ENCODE data around the gene MAPK11.

The MAPK11 gene

DNA sequence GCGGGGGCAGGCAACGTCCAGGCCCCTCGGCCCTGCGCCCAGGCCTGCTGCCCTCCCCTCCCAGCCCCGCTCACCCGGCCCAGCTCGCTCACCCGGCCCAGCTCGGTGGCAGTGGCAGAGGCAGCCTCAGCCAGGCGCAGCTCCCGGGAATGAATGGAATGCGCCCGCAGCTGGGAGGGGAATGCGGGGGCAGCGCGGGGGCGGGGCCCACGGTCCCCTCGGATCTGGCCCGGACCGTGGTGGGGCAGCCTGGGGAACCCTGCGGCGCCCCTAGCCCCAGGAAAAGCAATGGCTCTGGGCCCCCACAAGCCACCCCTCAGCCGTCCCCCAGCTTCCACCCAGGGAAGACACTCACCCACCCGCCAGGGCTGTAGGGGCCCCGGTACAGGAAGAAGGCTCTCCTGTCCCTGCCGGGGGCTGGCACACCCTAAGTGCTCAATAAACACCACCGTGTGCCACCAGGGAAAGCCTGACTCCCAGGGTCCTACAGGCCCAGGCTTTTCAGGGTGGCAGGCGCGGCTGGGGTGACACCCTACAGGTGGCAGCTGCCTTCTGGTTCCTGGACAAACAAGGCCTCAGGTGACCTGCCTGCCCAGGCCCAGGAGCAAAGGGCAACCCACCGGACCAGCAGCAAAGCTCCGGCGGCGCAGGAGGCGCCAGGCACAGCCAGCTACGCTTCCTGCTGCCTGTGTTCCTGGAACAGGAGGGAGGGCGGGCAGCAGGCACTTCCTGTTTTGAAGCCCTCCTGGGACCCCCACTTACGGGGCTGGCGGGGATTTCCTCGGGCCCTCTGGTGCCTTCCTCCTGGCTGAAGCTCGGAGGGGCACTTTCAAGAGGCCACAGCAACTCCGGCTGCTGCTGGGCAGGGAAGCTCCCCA is 23.5 kb upstream of the MAPK11 start:
- no peak for DNase-seq

DNA sequence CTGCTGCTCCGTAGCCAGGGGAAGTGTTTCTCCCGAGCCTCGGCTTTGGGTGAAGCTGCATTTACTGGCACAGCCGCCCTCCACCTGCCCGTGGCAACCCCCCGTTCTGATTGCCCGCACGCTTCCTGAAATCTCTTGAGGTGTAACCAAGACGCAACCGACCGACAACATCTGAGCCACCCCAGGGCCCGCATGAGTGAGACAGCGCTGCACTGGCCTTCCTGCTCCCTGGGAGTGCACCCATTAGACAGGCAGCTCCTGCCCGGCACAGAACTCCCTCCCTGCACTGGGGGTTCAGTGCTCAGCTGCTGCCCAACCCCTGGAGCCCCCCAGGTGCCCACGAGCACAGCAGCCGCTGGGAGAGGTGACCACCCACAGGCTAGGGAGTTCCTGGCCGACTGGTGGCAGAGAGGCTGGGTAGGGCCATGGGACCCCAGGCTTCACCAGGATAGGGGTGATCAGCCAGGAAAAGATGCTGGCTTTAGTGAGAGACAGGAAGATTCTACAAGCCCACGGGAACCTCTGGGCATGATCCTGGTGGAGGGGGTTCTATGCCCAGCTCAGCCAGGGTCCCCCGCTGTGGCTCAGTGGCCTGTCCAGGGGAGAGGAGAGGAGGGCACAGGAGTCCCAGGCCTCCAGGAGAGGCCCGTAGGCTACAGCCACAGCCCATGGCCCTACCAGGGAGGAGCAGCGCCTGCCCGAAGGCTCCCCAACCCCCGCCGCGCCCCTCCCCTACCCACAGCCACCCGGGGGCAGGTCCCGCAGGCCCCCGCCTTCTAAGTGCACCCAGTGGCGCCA is 22.7 kb upstream of the MAPK11 start:
- DNase-seq = no peak

DNA sequence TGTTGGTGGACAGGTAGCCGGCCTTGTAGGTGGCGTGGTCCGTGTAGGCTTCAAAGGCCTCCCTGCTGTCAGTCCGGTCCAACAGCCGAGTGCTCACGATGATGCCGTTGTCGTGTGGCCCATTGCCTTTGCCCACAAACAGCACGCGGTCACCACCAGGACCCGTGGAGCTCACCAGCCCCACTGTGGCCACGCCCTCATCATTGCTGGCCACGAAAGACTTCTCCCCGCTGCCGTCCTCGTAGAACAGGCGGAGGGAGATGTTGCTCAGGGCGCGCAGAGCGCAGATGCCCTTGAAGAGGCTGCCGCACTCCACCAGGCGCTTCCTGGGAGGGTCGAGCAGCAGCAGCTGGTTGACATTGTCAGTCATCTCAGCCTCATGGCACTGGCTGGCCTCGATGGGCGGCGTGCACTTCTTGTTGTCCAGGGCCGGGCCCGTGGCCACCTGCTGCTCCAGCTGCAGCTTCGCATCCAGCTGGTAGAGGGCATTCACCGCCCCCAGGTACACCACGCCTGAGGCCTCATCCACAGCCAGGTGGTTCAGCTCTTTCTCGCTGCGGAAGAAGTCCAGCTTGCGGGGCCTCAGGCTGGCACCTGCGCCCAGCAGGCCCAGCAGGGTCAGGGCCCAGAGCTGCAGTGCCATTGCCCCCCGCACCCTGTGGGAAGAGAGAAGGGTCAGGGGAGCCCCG is 19.9 kb upstream of the MAPK11 start:
- no peak for DNase-seq

DNA sequence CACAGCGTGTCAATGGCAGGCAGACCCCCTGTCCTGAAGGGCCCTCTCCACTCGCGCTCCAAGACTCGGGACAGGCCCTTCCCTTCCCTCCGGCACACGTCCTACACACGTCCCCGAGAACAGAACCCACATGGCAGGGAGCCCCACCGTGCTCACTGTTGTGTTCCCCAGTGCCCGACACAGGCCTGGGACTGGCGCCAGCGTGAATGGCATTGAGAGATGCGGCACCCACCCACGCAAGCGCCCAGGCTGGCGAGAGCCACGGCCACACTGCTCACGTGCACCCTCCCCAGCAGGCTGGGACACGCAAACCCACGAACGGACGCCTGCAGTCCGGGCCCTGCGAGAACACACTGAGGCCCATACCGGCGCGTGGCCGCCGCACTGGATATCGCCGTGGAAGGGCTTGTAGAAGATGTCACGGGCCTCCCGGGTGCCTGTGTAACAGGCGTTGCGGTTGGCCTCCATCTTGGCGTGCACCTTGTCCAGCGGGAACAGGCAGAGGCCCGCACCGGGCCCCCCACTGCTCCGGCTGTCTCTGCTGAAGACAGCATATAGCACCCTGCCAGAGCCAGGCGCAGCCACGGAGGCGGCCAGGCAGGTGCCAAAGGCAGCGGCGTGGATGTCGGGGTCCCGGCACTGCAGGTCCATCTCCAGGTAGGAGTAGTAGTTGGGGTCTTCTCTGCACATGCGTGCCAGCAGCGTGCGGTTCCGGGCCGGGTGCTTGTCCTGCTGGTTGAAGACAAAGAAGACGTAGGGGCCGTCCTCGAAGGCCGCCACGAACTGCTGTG is 19.2 kb upstream of the MAPK11 start:
- no peak for DNase-seq

DNA sequence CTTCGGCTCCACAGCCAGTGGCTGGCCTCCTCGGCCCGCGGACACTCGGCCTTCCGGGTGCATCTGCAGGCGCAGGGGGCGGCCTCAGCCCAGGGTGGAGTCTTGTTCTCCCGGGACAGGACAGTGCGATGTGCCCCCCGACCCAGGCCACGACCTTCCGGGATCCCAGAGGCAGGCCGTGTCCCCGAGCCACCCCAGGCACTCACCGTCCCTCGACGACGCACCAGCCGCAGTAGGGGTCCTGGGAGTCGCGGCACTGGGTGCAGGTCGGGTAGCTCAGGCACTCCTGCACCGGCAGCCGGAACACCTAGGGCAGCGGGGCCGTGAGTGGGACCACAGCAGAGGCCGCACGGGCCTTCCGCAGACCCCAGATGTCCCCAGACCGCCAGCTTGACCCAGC is 17.6 kb upstream of the MAPK11 start:
- DNase-seq = no peak

DNA sequence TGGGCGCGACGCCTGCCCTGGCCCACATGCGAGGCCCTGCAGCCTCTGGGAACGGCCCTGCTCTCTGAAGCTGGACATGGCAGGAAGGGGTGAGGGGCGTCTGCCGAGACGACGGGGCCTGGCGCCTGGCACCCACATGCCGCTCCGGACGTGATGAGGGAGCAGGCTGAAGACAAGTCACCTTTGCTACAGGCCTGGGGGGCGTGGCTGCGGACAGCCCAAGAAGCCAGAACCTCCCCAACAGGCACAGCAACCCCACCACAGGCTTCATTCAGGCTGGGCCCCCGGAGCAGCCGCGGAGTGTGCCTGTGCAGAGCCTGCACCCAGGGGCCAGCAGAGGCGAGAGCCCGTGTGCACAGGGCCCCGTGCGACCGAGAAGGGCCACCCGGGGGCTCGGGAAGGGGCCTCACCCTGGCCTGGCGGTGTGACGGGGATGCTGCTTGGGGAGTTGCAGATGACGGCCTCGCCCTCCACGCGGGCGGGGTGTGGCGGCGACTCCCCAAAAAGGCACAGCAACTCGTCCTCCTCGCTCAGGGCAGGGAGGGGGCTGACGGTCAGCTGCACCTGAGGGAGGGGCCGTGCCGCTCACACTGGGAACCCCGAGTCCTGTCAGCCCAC is 16.6 kb upstream of the MAPK11 start:
- DNase-seq = no peak

DNA sequence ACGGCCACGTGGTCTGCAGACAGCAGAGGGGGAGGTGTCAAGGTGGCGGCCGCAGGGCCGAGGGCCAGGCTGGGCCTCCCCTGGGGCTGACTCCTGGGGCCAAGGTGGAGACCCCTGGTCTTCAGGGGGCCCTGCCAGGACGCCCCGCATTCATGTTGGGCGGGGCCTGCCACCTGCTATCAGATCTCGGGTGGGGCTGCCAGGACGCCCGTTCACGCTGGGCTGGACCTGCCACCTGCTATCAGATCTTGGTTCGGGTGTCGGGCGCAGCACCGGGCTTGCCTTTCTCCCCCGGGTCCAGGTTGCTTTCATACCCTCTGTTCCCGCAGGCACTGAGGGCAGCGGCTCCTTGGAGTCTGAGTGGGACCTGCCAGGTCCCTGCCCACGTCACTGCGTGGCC is 16.1 kb upstream of the MAPK11 start:
- no peak for DNase-seq

DNA sequence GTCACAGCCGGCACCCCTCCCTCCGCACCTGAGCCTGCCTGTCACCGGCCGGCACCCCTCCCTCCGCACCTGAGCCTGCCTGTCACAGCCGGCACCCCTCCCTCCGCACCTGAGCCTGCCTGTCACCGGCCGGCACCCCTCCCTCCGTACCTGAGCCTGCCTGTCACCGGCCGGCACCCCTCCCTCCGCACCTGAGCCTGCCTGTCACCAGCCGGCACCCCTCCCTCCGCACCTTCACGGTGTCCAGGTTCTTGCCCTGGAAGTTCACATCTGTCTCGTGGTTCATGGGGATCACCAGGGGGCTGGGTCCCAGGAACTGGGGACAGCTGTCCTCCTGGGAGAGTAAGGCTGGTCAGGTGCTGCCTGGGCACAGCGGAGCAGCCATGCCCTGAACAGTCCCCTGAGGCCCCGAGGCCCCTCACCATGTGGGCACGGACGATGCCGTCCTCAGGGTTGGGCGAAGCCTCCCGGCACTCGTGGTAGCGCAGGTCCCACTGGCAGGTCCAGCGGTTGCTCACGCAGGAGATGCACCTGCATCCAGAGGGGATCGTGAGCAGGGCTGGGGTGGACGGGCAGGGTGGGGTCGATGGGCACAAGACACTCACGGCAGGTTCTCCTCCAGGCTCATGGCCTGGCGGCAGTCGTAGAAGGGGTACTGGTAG is 15.5 kb upstream of the MAPK11 start:
- no peak for DNase-seq

DNA sequence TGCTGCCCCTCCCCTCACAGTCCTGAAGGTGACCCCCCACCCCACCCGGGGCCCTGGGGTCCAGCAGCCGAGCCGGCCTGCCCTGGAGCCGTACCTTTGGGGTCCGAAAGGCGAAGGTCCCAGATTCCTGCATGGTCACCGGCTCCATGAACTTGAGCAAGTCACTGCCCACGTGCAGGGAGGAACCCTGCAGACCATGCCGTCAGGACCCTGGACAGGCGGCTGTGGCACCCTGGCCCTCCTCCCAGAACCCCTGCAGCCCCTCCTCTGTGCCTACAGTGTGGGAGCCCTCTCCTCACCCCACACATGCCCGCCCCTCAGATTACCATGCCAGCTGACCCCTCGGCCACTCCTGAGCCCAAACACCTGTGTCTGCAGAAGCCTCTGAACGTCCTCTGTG is 14.3 kb upstream of the MAPK11 start:
- no peak for DNase-seq

DNA sequence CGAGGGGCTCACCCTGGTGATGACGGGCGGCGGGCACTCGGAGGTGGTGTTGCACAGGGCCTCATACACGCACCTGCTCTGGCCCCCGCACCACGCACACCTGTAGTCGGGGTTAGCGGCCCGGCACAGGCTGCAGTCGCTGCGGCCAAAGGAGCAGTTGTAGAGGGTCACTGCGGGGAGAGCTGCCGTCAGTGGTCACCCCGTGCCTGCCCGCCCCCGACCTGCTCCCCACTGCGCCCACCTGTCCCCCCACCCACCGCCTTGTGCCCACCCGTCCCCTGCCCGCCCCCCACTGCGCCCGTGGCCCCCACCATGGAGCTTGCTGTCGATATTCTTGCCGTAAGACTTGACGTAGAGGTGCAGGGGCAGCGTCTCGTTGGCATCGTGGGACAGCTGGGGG is 13.6 kb upstream of the MAPK11 start:
- DNase-seq = no peak

DNA sequence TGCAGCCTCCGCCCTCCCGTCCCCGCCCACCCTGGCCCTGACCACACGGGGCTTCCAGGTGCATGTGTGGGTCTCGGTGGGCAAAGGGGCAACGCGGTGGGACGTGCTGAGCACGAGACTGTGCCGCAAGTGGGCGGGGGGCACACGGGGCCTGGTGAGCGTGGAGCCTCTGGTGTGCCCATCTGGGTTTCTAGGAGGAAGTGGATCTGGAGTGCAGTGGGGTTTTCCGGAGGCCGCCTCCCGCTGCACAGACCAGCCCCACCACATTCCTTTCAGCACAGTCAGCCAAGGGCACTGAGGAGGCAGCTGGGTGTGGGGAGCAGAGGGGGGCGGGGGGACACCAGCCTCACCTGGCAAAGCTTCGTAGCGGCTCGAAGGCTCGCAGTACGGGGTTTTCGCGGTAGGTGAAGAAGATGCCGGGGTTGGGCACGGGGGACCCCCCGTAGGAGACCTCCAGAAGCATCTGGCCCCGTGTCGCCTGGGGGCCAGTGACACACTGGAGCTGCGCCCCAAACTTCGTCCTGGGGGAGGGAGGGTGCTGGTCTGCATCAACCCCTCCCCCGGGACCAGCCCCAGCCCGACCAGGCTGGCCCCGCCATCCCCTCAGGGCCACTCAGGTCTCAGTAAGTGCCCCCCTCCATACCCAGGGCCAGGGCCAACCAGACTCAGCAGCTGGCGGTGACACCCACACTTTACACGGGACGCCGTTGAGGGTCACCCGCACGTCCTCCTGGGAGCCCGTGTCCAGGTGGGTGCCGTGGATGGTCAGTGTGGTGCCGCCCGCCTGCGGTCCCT is 12.4 kb upstream of the MAPK11 start:
- DNase-seq = no peak

DNA sequence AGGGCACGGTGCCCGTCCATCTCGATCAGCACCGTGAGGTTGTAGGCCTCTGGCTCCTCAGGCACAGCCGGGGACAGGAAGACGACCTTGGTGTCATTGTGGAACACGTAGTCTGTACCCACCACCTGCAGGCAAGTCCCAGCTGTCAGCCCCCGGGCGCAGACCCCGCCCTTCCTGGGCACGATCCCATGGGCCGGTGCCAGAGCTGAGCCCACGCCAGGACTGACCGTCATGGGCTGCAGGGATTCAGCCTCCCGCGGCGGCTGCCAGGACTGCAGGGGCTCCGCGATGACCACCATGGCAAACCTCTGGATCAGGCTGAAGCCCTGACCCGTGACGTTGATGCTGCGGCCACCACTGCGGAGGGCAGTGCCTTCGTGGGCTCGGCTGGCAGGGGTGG is 11.8 kb upstream of the MAPK11 start:
- no peak for DNase-seq

DNA sequence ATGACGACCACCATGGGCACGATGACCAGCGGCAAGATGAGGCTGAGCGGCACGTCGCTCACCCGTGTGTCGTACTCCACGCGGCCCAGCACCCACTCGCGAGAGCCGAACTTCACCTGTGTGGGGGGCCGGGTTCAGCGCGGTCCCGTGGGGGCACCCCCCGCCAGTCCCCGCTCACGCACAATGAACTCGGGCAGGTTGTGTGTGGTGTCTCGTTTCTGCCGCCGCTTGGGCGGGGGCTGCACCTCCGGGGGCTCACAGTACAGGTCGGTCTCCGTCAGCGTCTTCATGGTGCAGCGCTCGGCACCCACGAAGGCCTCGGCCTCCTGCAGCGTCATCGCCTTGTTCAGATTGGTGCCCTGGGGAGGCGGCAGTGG is 11.2 kb upstream of the MAPK11 start:
- no peak for DNase-seq

DNA sequence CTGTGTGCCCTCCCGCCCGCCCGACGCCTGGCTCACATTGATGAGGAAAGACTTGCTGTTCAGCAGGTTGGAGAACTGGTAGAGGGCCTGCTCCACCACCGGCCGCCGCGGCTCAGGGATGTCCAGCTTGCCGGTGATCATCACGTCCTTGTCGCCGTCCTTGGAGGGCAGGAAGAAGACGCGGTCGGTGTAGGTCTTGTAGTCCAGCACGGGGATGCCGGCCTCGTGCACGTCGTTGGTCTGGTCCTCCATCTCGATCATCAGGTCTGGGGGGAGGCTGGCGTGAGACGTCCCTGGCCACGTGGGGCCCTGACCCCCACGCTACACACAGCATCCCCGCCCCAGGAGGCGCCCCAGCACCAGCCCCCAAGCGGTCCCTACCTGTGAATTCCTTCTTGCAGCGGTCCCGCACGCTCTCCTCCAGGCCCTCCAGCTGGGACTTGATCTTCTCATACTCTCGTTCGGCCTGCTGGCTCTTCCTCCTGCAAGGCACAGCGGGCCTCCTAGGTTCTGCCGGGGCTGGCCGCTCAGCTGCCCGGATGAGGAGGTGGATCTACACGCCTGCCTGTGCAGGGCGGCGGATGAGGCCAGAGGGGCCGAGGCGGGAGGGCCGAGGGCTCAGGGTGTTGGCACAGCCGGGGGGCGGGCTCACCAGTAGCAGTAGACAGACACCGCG is 10.7 kb upstream of the MAPK11 start:
- no peak for DNase-seq

DNA sequence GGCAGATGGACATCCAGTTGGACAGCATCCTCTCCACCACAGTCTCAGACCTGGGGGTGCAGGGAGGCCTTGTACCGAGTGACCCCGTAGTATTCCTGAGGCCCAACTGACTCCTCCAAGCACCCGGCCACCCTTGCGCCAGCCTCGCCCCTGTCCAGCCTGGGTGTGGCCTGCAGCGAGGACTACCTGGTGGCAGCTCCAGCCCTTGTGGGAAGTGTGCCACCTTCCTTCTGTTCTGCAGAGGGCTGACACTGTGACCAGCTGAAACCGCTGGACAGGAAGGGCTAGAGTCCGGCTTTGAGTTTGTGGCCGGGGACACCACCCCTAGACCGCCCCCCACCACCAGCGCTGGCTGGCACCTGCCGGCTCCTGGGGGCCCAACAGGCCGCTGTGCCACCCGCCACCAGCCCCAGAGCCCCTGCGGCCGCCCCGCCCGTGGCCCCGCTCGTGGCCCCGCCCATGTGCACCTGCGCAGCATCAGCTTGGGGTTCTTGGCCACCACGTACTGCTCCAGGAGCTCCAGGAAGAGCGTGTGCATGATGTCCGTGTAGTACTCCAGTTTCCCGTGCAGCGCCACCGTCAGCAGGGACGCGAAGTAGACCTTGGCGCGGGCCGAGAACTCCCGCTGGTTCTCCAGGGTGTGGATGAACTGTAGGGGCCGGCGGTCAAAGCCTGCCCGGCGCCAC is 10.0 kb upstream of the MAPK11 start:
- no peak for DNase-seq

DNA sequence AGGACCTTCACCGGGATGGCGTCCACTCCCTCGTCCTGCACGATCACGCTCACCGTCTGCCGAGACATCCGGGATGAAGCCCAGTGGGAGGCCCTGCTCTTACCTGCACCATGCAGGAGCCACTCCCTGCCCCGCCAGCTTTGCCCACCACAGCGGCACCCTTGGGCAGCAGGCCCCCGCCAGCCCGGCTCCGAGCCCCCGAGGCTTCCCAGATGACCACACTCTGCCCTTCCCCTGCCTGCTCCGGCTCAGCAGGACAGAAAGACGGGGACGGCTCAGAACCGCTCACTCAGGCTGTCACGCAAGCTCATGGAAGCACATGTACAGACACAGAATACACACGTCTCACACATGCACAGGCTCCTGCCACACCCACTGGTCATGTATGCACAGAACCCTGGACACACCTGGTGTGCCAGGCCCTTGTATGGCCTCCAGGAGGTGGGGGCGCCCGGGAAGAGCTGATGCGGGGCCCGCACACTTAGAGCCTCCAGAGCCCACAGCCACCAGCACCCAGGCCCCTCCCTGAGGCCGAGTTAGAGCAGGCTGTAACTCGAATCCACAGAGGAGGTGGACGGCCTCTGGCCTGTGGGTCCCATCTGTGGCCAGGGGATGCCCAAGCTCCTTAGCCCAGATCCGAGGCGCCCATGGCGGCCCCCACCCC is 8.9 kb upstream of the MAPK11 start:
- DNase-seq = no peak

DNA sequence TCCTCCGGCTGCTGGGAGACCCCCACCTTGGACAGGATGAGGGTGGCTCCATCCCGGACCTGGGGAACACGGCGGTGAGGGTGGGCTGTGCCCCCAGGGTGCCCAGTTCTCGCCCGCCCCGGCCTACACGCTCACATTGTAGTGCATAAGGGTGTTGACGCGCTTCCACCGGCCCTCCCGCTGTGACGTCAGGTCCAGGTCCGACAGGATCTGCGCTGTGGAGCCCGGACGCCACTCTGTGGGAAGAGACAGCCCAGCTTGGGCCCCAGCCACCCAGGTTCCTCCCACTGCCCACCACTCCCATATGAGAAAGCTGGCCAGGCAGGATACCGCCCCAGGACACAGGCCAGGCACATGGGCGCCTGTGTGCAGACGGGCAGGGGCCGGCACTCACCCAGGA is 8.3 kb upstream of the MAPK11 start:
- no peak for DNase-seq

DNA sequence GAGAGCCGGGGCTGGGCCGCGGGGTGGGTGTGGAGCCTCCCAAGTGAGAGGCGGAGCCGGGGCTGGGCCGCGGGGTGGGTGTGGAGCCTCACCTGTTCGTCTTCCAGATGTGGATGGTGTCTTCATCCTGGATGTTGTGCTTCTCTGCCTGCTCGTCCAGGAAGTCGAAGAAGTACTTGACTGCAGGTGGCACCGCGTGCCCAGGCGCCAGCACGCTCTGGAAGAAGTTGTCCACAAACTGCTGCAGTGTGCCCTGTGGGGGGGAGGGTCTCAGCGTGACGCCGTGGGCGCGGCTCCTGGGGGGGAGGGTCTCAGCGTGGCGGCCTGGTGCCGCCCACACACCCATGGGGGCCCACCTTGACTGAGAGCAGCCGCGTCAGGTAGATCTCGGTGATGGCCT is 7.6 kb upstream of the MAPK11 start:
- no peak for DNase-seq

DNA sequence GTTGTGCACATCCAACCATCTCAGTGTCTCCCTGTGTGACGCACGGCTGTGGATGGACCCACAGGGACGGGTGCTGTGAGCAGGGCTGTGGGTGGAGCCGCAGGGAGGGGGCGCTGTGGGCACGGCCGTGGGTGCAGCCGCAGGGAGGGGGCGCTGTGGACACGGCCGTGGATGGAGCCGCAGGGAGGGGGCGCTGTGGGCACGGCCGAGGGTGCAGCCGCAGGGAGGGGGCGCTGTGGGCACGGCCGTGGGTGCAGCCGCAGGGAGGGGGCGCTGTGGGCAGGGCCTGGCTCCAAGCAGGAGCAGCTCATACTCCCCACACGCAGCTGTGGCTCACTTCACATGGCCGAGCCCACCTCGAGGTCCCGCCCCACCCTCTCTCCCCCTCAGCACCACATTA is 6.0 kb upstream of the MAPK11 start:
- no peak for DNase-seq
